Ovary (tissue), 9 donors: ENCODE measurements around the gene ACR. TPM values are rescaled to one million over a fixed set of nuclear protein-coding genes. Genes with fewer than 3 reads are reported as not detected.

Source experiments
- DNase-seq, 5 donors: peaks; one replicate each; pipeline ENCODE4 v3.0.0-alpha.2; 2019 to 2020
- H3K27ac ChIP-seq, 2 donors: fragments of 200-600 bp; one replicate each; pipeline versions ENCODE4 v1.5.1 to v1.8.0; 2019 to 2022
- H3K27me3 ChIP-seq: fragments of 200-600 bp; one replicate; pipeline ENCODE4 v1.8.0; 2022
- H3K36me3 ChIP-seq: fragments of 200-600 bp; sonication (generic); one replicate; pipeline ENCODE4 v1.5.1; 2019
- H3K4me1 ChIP-seq: one replicate; pipeline ENCODE4 v1.8.1; 2013; ENCODE audit warnings: mild to moderate bottlenecking, moderate library complexity; ENCODE audit not compliant: insufficient read depth
- H3K4me3 ChIP-seq: fragments of 200-600 bp; sonication (generic); one replicate; pipeline ENCODE4 v1.5.1; 2017
- H3K9me3 ChIP-seq, 2 donors: fragments of 200-600 bp in 1 of 2; sonication (generic) in 1 of 2; one replicate each; pipeline versions ENCODE4 v1.5.1 to v1.8.1; 2013 to 2019; ENCODE audit warnings: mild to moderate bottlenecking in 1 of 2, moderate library complexity in 1 of 2
- EP300 ChIP-seq: sonication (generic); formaldehyde crosslinking; IDR thresholded peaks from one replicate; pipeline ENCODE4 v1.6.1; 2017; ENCODE audit warnings: antibody characterized with exemption
- POLR2A ChIP-seq: fragments of 450-650 bp; IDR thresholded peaks from one replicate; pipeline ENCODE4 v1.6.1; 2017; ENCODE audit warnings: antibody characterized with exemption, mild to moderate bottlenecking, moderate library complexity
- WGBS, 3 donors: extraction: QIAGEN DNeasy Blood & Tissue Kit in 1 of 3; methylation state at CpG; one replicate each; pipeline versions ENCODE4 v1.1.5 to v1.1.7; 2013 to 2017; 5-methylcytosine and 5-hydroxymethylcytosine counted together
- intact Hi-C, 4 donors: fragments of 100-400 bp; cut with DNase I; formaldehyde crosslinking; loops; one replicate each; pipeline versions ENCODE4 v1.11.0 to v1.15.1; 2022 to 2023
- polyA plus RNA-seq, 2 donors: library from polyadenylated mRNA; stranded (reverse); fragments of 200-250 nt in 1 of 2; fragments of 350-450 nt in 1 of 2; fragmentation: Illumina TruSeq in 1 of 2; extraction: RNeasy Lipid Tissue Mini Kit (QIAGEN cat#74804) in 1 of 2; gene quantifications; one replicate each; pipeline ENCODE4 v1.2.3, GENCODE V29; 2013 to 2014
- total RNA-seq, 7 donors: library from RNA; depleted of rRNA in 2 of 7; stranded (reverse); fragments of >200 nt in 2 of 7; fragmentation: NEBNext Ultra II Directional in 3 of 7; extraction: Animal tissue kit (Norgen Biotek cat#: 25700) in 3 of 7; gene quantifications; one replicate each; pipeline versions ENCODE4 v1.1.0 to v1.2.4, GENCODE V29; 2016 to 2023
- TF ChIP-seq, protein P1 (sequence below), 3 donors: fragments of 450-650 bp in 2 of 3; fragments of 200-600 bp in 1 of 3; IDR thresholded peaks; one replicate each; pipeline versions ENCODE4 v1.5.1 to v1.8.0; 2016 to 2022; ENCODE audit warnings: antibody characterized with exemption in 3 of 3, mild to moderate bottlenecking in 1 of 3
- donor health status: DM: no; HTN: no; CAD: no; lungs with moderate emphysema.
- donor health status: DM: no; HTN: no; CAD: no.
- donor health status: Bipolar disorder and iron deficiency.
- donor health status: DM: yes; HTN: yes; CAD: no.
- donor health status: DM: no; HTN: no; CAD: no.
- donor health status: DM: yes; HTN: yes; CAD: no.

The ACR gene
- total and polyA plus RNA-seq, 9 donors = 0.25 to 1.3 (median 0.33) TPM; not detected in 4

DNA sequence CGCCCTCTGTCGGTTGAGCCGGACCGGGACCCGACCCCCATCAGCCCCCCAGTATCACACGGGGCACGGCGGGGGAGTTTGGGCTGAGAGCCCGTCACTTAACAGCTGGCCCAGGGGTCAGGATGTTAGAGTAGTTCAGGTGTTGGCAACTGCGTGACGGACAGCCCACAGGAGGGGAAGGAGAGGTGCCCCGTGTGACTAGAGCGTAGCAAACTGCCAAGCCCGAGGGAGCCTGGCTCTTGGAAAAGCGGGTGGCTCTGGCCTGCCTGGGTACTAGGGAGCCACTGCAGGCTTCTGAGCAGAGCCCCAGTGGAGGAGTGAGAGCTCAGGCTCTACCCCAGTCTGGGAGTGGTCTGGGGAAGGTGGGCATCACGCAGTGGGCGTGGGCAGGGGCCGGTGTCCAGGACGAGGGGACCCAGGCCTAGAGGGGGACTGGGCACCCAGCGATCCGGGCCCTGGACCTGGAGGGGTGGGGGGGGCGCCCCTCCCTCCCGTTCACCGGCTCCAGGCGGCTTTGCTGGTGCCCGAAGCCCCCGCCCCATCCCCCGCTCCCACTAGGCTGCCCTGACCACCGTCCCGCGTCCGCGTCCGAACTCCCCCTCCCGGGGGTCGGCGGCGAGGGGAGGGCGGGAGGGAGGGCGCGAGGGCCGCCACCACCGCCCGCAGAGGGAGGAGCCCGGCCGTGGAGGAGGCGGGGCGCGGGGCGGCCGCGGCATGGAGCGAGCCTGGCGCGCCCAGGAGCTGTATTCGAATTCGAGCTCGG is 41.0 kb upstream of the ACR start:
- no peaks in the 10 kb centered on the region for H3K36me3 ChIP-seq
- H3K9me3 ChIP-seq = no peaks in the 10 kb centered on the region
- intact Hi-C loops = no loop called here
- DNase-seq = peak in 3 of 5 donors; percentile 10 to 26 (median 11)
- no peaks in the 10 kb centered on the region for H3K27me3 ChIP-seq
- H3K27ac ChIP-seq = no peak overlapping the region
- TF ChIP-seq EP300 (no peak), POLR2A (no peak)
- TF ChIP-seq, protein P1, sequence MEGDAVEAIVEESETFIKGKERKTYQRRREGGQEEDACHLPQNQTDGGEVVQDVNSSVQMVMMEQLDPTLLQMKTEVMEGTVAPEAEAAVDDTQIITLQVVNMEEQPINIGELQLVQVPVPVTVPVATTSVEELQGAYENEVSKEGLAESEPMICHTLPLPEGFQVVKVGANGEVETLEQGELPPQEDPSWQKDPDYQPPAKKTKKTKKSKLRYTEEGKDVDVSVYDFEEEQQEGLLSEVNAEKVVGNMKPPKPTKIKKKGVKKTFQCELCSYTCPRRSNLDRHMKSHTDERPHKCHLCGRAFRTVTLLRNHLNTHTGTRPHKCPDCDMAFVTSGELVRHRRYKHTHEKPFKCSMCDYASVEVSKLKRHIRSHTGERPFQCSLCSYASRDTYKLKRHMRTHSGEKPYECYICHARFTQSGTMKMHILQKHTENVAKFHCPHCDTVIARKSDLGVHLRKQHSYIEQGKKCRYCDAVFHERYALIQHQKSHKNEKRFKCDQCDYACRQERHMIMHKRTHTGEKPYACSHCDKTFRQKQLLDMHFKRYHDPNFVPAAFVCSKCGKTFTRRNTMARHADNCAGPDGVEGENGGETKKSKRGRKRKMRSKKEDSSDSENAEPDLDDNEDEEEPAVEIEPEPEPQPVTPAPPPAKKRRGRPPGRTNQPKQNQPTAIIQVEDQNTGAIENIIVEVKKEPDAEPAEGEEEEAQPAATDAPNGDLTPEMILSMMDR (IDR thresholded peaks at IDR 0.05) = no peak
- 6 to 12% (median 10%) methylated on average over 27 to 55 of the region's 58 CpGs for WGBS, 3 donors
- H3K4me1 ChIP-seq = peaks cover 5% of the 10 kb centered on the region
- peak overlapping the region; percentile 26 for H3K4me3 ChIP-seq

DNA sequence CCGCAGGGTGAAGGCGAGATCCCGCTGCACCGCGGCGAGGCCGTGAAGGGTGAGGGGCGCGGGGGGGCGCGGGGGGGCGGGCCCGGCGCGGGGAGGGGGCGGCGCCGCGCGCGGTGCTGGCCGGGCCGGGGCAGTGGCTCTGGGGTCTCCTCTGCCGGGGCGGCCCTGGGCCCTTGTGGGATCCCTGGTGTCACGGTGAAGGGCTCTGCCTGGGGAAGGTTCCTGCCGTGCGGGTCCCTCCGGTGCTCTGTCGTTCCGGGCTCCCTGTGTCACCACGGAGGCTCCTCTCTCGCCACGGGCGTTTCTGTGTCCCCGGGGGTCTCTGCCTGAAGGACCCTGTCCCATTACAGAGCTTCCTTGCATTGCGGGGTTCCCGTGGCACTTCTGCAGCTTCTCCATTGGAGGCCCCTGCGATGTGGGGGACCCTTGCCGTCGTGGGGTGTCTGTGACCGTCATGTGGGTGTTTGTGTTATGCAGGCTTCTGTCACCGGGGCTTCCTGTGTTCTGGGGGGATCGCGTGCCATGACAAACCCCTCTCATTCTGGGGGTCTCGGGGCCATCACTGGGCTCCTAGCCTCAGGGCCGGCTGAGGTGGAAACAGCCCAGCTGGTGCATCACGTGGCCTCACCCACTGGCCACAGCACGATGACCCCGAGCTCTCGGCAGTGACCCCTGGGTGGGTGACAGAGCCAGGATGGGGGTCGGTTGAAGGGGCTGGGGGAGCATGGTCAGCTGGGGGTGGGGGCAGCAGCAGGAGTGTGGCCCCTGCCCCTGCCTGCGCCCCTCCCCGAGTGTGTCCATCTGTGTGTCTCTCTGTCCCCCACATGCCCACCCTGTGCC is 40.1 kb upstream of the ACR start:
- 15 to 31% (median 24%) methylated on average over 26 to 54 of the region's 54 CpGs for WGBS, 3 donors
- no peak overlapping the region for H3K27ac ChIP-seq
- no peaks in the 10 kb centered on the region for H3K27me3 ChIP-seq
- intact Hi-C loops = no loop called here
- no peaks in the 10 kb centered on the region for H3K36me3 ChIP-seq
- peak overlapping the region; percentile 12 for H3K4me3 ChIP-seq
- peak in 3 of 5 donors; percentile 5 to 23 (median 8) for DNase-seq
- H3K9me3 ChIP-seq = no peaks in the 10 kb centered on the region
- peaks cover 5% of the 10 kb centered on the region for H3K4me1 ChIP-seq
- no peak for TF ChIP-seq POLR2A

DNA sequence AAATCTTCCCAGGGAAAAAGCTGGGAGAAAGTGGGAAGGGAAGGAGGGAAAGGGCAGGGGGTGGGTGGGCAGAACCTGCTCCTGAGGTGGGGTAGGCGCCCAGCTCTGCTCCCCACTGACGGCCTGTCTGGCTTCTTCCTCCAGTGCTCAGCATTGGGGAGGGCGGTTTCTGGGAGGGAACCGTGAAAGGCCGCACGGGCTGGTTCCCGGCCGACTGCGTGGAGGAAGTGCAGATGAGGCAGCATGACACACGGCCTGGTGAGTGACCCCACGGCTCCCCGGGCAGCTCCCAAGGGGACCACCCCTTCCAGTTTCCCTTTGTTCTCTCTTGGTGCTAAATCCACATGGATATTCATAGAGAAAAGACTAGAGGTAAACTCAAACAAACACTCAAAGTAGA is 39.5 kb upstream of the ACR start:
- Histone ChIP-seq H3K4me3 (no peak overlapping the region), H3K36me3 (no peaks in the 10 kb centered on the region), H3K9me3 (no peaks in the 10 kb centered on the region), H3K27ac (no peak overlapping the region), H3K4me1 (peaks cover 5% of the 10 kb centered on the region), H3K27me3 (no peaks in the 10 kb centered on the region)
- TF ChIP-seq, protein P1 (IDR thresholded peaks at IDR 0.05) = no peak
- TF ChIP-seq EP300 (no peak), POLR2A (no peak)
- 75 to 83% (median 80%) methylated on average over 12 of the region's 12 CpGs for WGBS, 3 donors
- DNase-seq = peak in 2 of 5 donors; percentile 7 to 15
- intact Hi-C loops = no loop called here

DNA sequence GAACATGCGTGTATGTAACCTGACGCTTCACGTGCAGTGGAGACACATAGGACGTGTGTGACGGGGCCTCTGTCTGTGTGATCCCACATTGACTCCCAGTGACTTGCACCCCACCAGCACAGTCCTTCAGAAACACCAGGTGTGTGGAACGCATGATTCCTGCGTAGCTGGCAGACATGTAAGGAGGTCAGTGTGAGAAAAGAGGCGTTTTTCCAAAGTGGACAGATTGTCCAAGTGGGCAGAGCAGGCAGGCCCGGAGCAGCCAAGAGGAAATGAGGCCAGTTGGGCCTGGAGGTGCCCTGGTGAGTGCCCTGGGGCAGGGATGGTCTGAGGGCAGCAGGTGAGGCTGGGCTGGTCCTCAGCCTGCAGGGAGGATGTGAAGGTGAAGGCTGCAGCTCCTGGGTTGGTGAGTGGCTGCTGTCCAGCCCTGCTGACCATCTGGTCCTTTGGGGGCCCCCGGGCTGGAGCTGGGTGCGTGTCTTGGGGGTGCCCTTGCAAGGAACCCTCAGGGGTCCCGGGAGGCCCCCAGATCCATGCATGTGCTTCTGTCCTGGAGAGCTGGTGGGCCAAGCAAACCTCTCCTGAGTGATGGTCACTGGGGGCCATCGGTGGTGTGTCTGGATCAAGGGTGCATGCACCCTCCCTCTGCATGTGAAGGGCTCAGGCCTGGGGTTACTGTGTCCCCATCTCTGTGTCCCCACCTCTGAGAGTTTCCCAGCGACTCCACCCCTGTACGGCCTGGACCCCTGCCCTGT is 38.8 kb upstream of the ACR start:
- DNase-seq = peak in 2 of 5 donors; percentile 5 to 17
- H3K4me1 ChIP-seq = peaks cover 5% of the 10 kb centered on the region

More for the DNA sequence above, 38.8 kb upstream of the ACR start:
- Histone ChIP-seq H3K4me3 (no peak overlapping the region), H3K36me3 (no peaks in the 10 kb centered on the region), H3K27ac (no peak overlapping the region), H3K27me3 (no peaks in the 10 kb centered on the region), H3K9me3 (no peaks in the 10 kb centered on the region)
- intact Hi-C loops = no loop called here
- WGBS, 3 donors = 90 to 93% (median 92%) methylated on average over 12 to 15 of the region's 15 CpGs
- TF ChIP-seq, protein P1 (IDR thresholded peaks at IDR 0.05) = no peak
- TF ChIP-seq POLR2A (no peak), EP300 (no peak)
